H1 (cell line): ENCODE results near the gene SFT2D1. TPM values are rescaled to one million over a fixed set of nuclear protein-coding genes. Genes with fewer than 3 reads are reported as not detected.

ENCODE experiments used
- CEBPB ChIP-seq: IDR thresholded peaks from 2 replicates; pipeline ENCODE4 v1.6.1; 2012; ENCODE audit warnings: low read depth, low read length
- JUN ChIP-seq: IDR thresholded peaks from 2 replicates; pipeline ENCODE4 v1.6.1; 2011; ENCODE audit warnings: low read depth, mild to moderate bottlenecking, improper control_type of control experiment, low read length
- SIRT6 ChIP-seq: IDR thresholded peaks from one replicate; pipeline ENCODE4 v1.7.1; 2012; ENCODE audit warnings: low read length, inconsistent platforms
- polyA plus RNA-seq, 7 experiments: library from polyadenylated mRNA; depleted of rRNA in 3 of 7; stranded (reverse) in 5 of 7; unstranded in 2 of 7; fragments of >200 nt in 5 of 7; fragments of 200-250 nt in 2 of 7; gene quantifications; 1 replicate in 5 of 7; 2 replicates in 1 of 7; 4 replicates in 1 of 7; pipeline versions ENCODE4 v1.2.1 to v1.2.3, GENCODE V29; 2011 to 2013; ENCODE audit warnings: missing spikeins in 2 of 7, mixed read lengths in 2 of 7
- total RNA-seq: library from RNA; stranded (reverse); fragmentation: NEBNext Ultra II Directional; extraction: Animal tissue kit (Norgen Biotek cat#: 25700); gene quantifications from 2 replicates; pipeline ENCODE4 v1.2.1, GENCODE V29; 2021

SFT2D1 gene
- total and polyA plus RNA-seq, 2 of the 8 experiments (the other 6 are each of a cell fraction or from before 2014, with no cell fraction given): 52.3 to 76.1 TPM

- TF ChIP-seq CEBPB (no peak), JUN (no peak), SIRT6 (no peak)
Observed at GRCh38 chr6:166318227-166318626, 24.1 kb downstream of the SFT2D1 start (continued).
